ENCODE results near the gene ATP9A.

DNA sequence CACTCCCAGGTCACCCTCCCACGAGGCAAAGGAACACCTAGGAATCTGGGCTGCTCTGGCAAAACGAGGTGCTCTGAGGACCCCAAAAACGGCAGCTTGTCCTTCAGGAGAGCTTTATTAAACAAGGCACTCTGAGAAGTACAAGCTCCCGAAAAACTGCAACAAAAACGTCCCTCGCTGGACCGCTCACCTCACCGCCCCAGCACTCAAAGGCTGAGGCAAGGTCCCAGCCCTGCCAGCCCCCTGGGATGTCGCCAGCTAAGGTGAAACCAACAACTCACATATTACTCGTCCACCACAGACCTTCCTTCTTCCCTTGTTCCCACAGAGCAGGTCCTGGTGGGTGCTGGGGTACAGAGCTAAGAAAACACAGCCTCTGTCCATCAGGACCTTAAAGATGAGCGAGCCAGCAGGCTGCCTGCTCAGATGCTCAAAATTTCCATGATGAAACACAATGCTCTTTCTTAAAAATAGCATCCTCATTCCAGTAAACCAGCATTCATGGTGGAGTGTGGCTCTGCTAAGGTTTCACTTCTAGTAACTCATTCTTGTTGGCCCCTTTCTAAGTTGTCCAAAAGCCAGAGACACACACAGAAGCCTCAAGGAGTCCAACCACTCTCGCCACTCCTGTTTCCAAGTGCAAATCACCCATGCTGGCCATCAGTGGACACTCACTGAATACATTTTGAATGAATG, 35.9 kb downstream of the ATP9A start:
- TF ChIP-seq, protein P1, sequence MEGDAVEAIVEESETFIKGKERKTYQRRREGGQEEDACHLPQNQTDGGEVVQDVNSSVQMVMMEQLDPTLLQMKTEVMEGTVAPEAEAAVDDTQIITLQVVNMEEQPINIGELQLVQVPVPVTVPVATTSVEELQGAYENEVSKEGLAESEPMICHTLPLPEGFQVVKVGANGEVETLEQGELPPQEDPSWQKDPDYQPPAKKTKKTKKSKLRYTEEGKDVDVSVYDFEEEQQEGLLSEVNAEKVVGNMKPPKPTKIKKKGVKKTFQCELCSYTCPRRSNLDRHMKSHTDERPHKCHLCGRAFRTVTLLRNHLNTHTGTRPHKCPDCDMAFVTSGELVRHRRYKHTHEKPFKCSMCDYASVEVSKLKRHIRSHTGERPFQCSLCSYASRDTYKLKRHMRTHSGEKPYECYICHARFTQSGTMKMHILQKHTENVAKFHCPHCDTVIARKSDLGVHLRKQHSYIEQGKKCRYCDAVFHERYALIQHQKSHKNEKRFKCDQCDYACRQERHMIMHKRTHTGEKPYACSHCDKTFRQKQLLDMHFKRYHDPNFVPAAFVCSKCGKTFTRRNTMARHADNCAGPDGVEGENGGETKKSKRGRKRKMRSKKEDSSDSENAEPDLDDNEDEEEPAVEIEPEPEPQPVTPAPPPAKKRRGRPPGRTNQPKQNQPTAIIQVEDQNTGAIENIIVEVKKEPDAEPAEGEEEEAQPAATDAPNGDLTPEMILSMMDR (optimal IDR thresholded peaks at IDR 0.05 in 1 of 3, IDR thresholded peaks at IDR 0.05 in 1 of 3, conservative IDR thresholded peaks at IDR 0.05 in 1 of 3; ENCODE audit: extremely low read depth in 1 of 3, insufficient read depth in 2 of 3, low read length in 3 of 3) = no peak
- no peak for TF ChIP-seq EZH2 (IDR thresholded peaks at IDR 0.05; ENCODE audit: low read length)
